HG03439 (cell line): ENCODE data around the gene PCSK9.
"Not testable (repeated sequence)": the region's sequence is repeated elsewhere in the genome, so short reads cannot be mapped to it uniquely, and the experiment has no call there.

Experiments
- ATAC-seq: cut with Tn5 transposase; IDR thresholded peaks from one replicate; pipeline ENCODE4 v1.9.1; 2021; ENCODE audit warnings: mild to moderate bottlenecking, moderate library complexity; ENCODE audit not compliant: unreplicated experiment

Gene PCSK9

DNA sequence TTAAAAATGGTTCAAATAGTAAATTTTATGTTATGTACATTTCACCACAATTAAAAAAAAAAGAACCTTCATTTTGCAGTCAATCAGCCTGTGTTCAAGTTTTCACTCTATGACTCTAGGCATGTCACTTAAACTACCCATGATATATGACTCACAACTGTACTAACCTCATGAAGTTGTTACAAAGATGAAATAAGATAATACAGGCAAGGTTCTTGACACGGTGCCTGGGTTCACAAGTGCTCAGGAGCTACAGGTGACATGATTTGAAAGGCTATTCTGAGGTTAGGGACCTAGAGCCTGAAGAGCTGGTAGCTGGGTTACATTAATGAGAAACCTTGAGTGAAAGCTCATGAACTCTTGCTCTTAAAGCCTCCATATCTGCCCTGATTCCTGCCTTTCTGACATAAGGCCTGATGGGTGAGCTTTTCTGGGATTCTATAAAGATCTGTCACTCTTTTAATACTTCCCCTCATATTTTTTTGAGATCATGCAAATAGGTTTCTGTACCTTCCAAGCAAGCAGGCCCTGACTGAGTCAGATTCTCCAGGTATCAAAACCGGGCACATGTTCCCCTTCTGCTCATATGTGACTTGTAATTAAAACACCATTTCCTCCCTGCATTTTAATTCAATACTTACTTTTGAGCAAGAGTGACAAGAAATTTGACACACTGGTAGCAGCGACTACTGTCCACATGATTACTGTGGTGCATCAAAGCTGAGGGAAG lies 34.0 kb downstream of the PCSK9 start:
- no peak for ATAC-seq

DNA sequence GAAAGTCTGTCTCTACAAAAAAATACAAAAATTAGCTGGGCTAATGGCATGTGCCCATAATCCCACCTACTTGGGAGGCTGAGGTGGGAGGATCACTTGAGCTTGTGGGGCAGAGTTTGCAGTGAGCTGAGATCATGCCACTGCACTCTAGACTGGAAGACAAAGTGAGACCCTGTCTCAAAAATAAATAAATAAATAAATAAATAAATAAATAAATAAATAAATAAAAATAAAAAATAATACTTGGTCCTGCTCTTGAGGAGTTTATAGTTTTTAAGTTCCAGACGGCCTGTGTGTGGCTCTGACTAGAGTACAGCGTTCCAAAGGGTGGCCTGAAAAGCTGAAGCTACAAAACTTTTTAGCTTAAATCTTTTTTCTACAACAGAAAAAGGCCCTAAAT lies 35.1 kb downstream of the PCSK9 start:
- no peak for ATAC-seq

DNA sequence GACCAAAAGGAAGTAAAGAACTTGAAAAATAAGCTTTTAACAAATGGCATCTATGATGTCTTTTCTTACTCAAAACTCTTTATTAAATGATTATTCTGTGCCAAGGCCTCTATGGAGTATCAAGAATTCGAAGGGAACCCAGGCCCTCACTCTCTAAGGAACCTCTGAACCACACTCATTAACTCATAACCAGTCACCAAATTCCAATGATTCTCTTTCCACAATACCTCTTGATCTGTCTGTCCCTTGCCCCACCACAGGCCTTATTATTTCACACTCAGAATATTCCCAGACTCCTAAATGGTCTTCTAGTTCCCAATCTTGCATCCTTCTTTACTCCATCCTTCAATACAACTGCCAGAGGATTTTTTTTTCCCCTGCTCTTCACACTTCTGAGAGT lies 37.0 kb downstream of the PCSK9 start:
- no peak for ATAC-seq

GRCh38 chr1:55078470-55078869 lies 39.1 kb downstream of the PCSK9 start:
- ATAC-seq = no peak

- ATAC-seq = no peak
These were observed 40.3 kb downstream of the PCSK9 start for GRCh38 chr1:55079651-55080050.

- no peak for ATAC-seq
These were observed 42.0 kb downstream of the PCSK9 start for GRCh38 chr1:55081188-55081904.

- no peak for ATAC-seq
These were observed 42.6 kb downstream of the PCSK9 start for GRCh38 chr1:55081905-55082296.

- ATAC-seq = no peak
These were observed 44.9 kb downstream of the PCSK9 start for GRCh38 chr1:55084257-55084656.

GRCh38 chr1:55087439-55087838 lies 48.1 kb downstream of the PCSK9 start:
- ATAC-seq = no peak

GRCh38 chr1:55088413-55088812 lies 49.1 kb downstream of the PCSK9 start:
- ATAC-seq = no peak

DNA sequence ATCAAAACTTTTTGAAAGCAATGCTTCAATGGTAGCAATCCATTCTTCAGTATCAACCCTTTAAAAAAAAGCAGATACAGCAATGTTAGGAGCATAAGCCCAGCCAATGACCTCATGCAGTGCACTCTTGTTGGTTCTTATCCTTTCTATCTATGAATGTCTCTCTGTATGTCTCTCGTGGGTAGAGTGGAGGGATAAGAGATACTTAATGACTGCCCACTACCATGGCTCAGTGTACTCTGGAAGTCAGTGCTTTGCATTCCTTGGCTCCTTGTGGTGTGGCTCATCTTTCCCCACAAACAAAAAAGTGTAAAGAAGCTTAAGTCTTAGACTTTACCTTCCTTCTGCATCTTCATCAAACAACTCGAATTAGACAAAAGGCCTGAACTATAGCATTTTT lies 50.3 kb downstream of the PCSK9 start:
- no peak for ATAC-seq

GRCh38 chr1:55092475-55092874 lies 53.1 kb downstream of the PCSK9 start:
- ATAC-seq = no peak

DNA sequence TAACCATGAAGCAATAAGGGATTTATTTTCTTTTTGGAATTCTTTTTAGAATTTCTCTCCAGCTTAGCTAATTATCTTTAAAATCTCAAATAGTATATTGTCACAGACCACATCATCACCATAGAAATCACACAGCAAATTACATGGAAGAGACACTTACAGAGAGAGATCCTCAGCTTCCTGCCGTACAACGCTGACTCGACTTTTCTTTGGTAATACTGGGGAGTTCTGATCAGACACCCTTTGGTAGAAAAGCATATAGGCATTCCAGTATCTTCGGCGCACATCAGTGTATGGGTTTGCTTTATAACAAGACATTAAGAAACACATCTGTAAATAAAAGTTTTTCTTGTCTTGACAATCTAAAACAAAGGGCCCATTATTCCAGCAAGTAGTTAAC lies 55.7 kb downstream of the PCSK9 start:
- no peak for ATAC-seq

GRCh38 chr1:55103891-55104290 lies 64.5 kb downstream of the PCSK9 start:
- no peak for ATAC-seq

DNA sequence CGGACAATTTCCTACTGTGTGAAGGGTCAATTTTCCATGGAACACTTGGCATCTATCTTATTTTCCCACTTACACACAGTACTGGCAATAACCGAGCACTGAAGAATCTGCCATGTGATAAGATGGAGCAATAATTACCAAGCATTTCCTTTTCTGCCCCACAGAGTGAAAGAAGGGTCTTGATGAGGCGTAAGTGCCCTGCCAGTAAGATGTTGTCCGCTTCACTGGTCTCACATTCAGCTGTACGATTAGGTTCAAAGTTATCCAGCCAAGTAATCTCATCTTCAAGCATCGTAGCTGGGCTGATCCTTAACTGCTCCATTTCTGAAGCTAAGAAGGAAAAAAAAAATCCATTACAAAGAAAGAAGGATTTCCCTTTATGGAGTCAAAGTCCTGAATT lies 67.8 kb downstream of the PCSK9 start:
- ATAC-seq = no peak

- ATAC-seq = not testable (repeated sequence)
These were observed 69.7 kb downstream of the PCSK9 start for GRCh38 chr1:55109005-55109404.
